ENCODE results near the gene ST6GAL1. TPM values are rescaled to one million over a fixed set of nuclear protein-coding genes. Genes with fewer than 3 reads are reported as not detected.

Gene ST6GAL1, protein sequence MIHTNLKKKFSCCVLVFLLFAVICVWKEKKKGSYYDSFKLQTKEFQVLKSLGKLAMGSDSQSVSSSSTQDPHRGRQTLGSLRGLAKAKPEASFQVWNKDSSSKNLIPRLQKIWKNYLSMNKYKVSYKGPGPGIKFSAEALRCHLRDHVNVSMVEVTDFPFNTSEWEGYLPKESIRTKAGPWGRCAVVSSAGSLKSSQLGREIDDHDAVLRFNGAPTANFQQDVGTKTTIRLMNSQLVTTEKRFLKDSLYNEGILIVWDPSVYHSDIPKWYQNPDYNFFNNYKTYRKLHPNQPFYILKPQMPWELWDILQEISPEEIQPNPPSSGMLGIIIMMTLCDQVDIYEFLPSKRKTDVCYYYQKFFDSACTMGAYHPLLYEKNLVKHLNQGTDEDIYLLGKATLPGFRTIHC
- 18.0 TPM for total RNA-seq (2013)
- 10 to 100 TPM; 19.0 to 24.4 (median 20.5) TPM for polyA plus RNA-seq
- 21.0 and 23.8 TPM in 2 replicates for polyA minus RNA-seq
- 15.2 to 38.2 (median 32.3) reads per million in 11 experiments for total RNA-seq

GRCh38 chr3:186930143-186930640, at the start of gene ST6GAL1:
TSS of gene ST6GAL1 (plus strand) at chr3:186930526. CDS start at chr3:187042704, 112,178 bp downstream.
- 1% methylated on average over 28 of the region's 38 CpGs for WGBS (ENCODE audit: insufficient coverage)
- H3K9ac ChIP-seq (ENCODE audit: insufficient read depth, low read length, poor library complexity, severe bottlenecking): peak within 1 kb of the TSS; percentile 69
- H3K4me3 Mint-ChIP-seq: peak within 1 kb of the TSS; percentile 97 to 98

DNA sequence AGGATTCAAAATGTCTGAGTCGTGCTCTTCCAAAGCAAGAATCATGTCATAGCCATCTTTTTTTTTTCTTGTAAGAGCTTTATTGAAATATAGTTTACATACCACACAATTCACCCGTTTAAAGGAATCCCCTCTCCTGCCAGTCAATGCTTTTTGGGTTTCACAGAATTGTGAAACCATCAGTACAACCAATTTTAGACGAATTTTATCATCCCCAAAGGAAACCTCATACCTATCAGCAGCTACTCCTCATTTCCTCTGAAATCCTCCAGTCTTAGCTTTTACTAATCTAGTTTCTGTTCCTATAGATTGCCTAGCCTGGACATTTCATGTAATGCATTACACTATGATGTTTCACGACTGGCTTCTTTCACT, 48.2 kb upstream of the ST6GAL1 start:
- Histone ChIP-seq H4K20me1 (ENCODE audit: insufficient read depth, low read length) (no peaks in the 10 kb centered on the region), H2AFZ (ENCODE audit: insufficient read depth, low read depth, low read length, poor library complexity, severe bottlenecking) (no peak overlapping the region), H3K27ac (ENCODE audit: low read depth in 1 of 2, low read length in 2 of 2) (no peak overlapping the region), H3K4me1 (ENCODE audit: control insufficient read depth in 1 of 2, insufficient read depth in 2 of 2, low read length in 2 of 2) (peaks cover 4 to 11% of the 10 kb centered on the region in 2 donors), H3K9me3 (replicated peaks in 1 of 2; ENCODE audit: control insufficient read depth in 1 of 2, insufficient read depth in 1 of 2, low read length in 2 of 2) (no peaks in the 10 kb centered on the region), H3K4me2 (replicated peaks; ENCODE audit: extremely low read depth, low read length, poor library complexity, severe bottlenecking) (no peak overlapping the region), H3K9ac (ENCODE audit: insufficient read depth, low read length, poor library complexity, severe bottlenecking) (no peak overlapping the region), H3K4me3 (replicated peaks in 1 of 3; ENCODE audit: low read depth in 2 of 3, low read length in 3 of 3) (no peak overlapping the region), H3K27me3 (ENCODE audit: control insufficient read depth in 2 of 2, insufficient read depth in 2 of 2, low read length in 2 of 2) (no peaks in the 10 kb centered on the region), H3K79me2 (ENCODE audit: insufficient read depth, low read length) (no peaks in the 10 kb centered on the region), H3K36me3 (replicated peaks in 1 of 2; ENCODE audit: control insufficient read depth in 1 of 2, insufficient read depth in 2 of 2, low read length in 2 of 2) (no peaks in the 10 kb centered on the region)
- WGBS (ENCODE audit: insufficient coverage): 0% methylated on average over 2 of the region's 4 CpGs
- no peak overlapping the region for H3K27ac Mint-ChIP-seq
- no peak overlapping the region for H3K4me3 Mint-ChIP-seq
- peaks cover 14% of the 10 kb centered on the region for H3K4me1 Mint-ChIP-seq
- DNase-seq: peak in 1 of 3 donors; percentile 33
- H3K9me3 Mint-ChIP-seq: peaks cover 0 to 6% (median 0%) of the 10 kb centered on the region in 7 donors
- intact Hi-C loops (cut with micrococcal nuclease): no loop called here
- H3K27me3 Mint-ChIP-seq (ENCODE audit: low read depth in 3 of 3): peaks cover 1 to 4% (median 2%) of the 10 kb centered on the region in 3 donors
- no peaks in the 10 kb centered on the region for H3K36me3 Mint-ChIP-seq
- TF ChIP-seq, protein P1, sequence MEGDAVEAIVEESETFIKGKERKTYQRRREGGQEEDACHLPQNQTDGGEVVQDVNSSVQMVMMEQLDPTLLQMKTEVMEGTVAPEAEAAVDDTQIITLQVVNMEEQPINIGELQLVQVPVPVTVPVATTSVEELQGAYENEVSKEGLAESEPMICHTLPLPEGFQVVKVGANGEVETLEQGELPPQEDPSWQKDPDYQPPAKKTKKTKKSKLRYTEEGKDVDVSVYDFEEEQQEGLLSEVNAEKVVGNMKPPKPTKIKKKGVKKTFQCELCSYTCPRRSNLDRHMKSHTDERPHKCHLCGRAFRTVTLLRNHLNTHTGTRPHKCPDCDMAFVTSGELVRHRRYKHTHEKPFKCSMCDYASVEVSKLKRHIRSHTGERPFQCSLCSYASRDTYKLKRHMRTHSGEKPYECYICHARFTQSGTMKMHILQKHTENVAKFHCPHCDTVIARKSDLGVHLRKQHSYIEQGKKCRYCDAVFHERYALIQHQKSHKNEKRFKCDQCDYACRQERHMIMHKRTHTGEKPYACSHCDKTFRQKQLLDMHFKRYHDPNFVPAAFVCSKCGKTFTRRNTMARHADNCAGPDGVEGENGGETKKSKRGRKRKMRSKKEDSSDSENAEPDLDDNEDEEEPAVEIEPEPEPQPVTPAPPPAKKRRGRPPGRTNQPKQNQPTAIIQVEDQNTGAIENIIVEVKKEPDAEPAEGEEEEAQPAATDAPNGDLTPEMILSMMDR (IDR thresholded peaks at IDR 0.05): no peak

More at GRCh38 chr3:186930143-186930640, at the start of gene ST6GAL1:
- TF ChIP-seq, protein P1 (IDR thresholded peaks at IDR 0.05): peak; percentile 25
- H2AFZ ChIP-seq (ENCODE audit: insufficient read depth, low read depth, low read length, poor library complexity, severe bottlenecking): peak within 1 kb of the TSS; percentile 100
- peak; percentile 39 to 50 (median 45) for DNase-seq
- peak within 1 kb of the TSS; percentile 94 for H3K4me2 ChIP-seq (replicated peaks; ENCODE audit: extremely low read depth, low read length, poor library complexity, severe bottlenecking)
- peak within 1 kb of the TSS; percentile 50 to 90 for H3K27ac ChIP-seq (ENCODE audit: low read depth in 1 of 2, low read length in 2 of 2)
- peaks cover 0 to 4% (median 0%) of the 10 kb centered on the region in 7 donors for H3K9me3 Mint-ChIP-seq
- H3K9me3 ChIP-seq (replicated peaks in 1 of 2; ENCODE audit: control insufficient read depth in 1 of 2, insufficient read depth in 1 of 2, low read length in 2 of 2): no peaks in the 10 kb centered on the region
- peaks cover 36% of the 10 kb centered on the region for H3K4me1 Mint-ChIP-seq
- H3K4me3 ChIP-seq (replicated peaks in 1 of 3; ENCODE audit: low read depth in 2 of 3, low read length in 3 of 3): peak within 1 kb of the TSS; percentile 57 to 97 (median 80)
- H3K27ac Mint-ChIP-seq: peak within 1 kb of the TSS; percentile 86 to 91 (median 88)
- H3K79me2 ChIP-seq (ENCODE audit: insufficient read depth, low read length): peaks cover 30% of the 10 kb centered on the region
- peaks cover 8 to 13% of the 10 kb centered on the region in 2 donors for H3K36me3 Mint-ChIP-seq
- intact Hi-C loops (cut with micrococcal nuclease): no loop called here
- H3K27me3 Mint-ChIP-seq (ENCODE audit: low read depth in 3 of 3): peaks cover 2 to 8% (median 6%) of the 10 kb centered on the region in 3 donors
- H3K36me3 ChIP-seq (replicated peaks in 1 of 2; ENCODE audit: control insufficient read depth in 1 of 2, insufficient read depth in 2 of 2, low read length in 2 of 2): no peaks in the 10 kb centered on the region
- peaks cover 31 to 33% of the 10 kb centered on the region in 2 donors for H3K4me1 ChIP-seq (ENCODE audit: control insufficient read depth in 1 of 2, insufficient read depth in 2 of 2, low read length in 2 of 2)
- peaks cover 27% of the 10 kb centered on the region for H4K20me1 ChIP-seq (ENCODE audit: insufficient read depth, low read length)
- no peaks in the 10 kb centered on the region for H3K27me3 ChIP-seq (ENCODE audit: control insufficient read depth in 2 of 2, insufficient read depth in 2 of 2, low read length in 2 of 2)
